Neural cell (in vitro differentiated cells): ENCODE measurements around the gene PRR5L. TPM values are rescaled to one million over a fixed set of nuclear protein-coding genes. Genes with fewer than 3 reads are reported as not detected.

Experiments used
- H2AFZ ChIP-seq: fragments of 200-600, 300-800 bp; sonication (generic), shearing (Covaris generic); 2 replicates; pipeline ENCODE4 v1.6.0; 2014; ENCODE audit warnings: low read depth, mild to moderate bottlenecking, antibody characterized with exemption, low read length, moderate library complexity
- H3F3A ChIP-seq: fragments of 200-600 bp; shearing (Covaris generic); 2 replicates; pipeline ENCODE4 v1.6.1; 2016; ENCODE audit warnings: mild to moderate bottlenecking, moderate library complexity, mixed read lengths, antibody characterized with exemption, low read length; ENCODE audit not compliant: insufficient read depth, poor library complexity, severe bottlenecking
- H3K27ac ChIP-seq: fragments of 200-600, 300-800 bp; sonication (generic), shearing (Covaris generic); 2 replicates; pipeline ENCODE4 v1.5.1; 2014; ENCODE audit warnings: mild to moderate bottlenecking, low read length, moderate library complexity
- H3K27me3 ChIP-seq: fragments of 300-800, 200-600 bp; sonication (generic), shearing (Covaris generic); 2 replicates; pipeline ENCODE4 v1.6.0; 2014; ENCODE audit warnings: mild to moderate bottlenecking, low read depth, low read length, moderate library complexity; ENCODE audit not compliant: insufficient read depth
- H3K36me3 ChIP-seq: fragments of 300-800, 200-600 bp; sonication (generic), shearing (Covaris generic); 2 replicates; pipeline ENCODE4 v1.5.1; 2014; ENCODE audit warnings: mild to moderate bottlenecking, antibody characterized with exemption, low read length, moderate library complexity; ENCODE audit not compliant: insufficient read depth
- H3K4me2 ChIP-seq: fragments of 300-800, 200-600 bp; sonication (generic), shearing (Covaris generic); 2 replicates; pipeline ENCODE4 v1.6.0; 2014; ENCODE audit warnings: mild to moderate bottlenecking, low read length
- H3K4me3 ChIP-seq: fragments of 300-800, 200-600 bp; sonication (generic), shearing (Covaris generic); 2 replicates; pipeline ENCODE4 v1.5.1; 2014; ENCODE audit warnings: mild to moderate bottlenecking, low read length, moderate library complexity
- H3K79me2 ChIP-seq: fragments of 200-600 bp; shearing (Covaris generic); replicated peaks from 2 replicates; pipeline ENCODE4 v1.6.0; 2014; ENCODE audit warnings: mild to moderate bottlenecking, low read length, moderate library complexity; ENCODE audit not compliant: insufficient read depth
- H3K9ac ChIP-seq: fragments of 300-800, 200-600 bp; sonication (generic), shearing (Covaris generic); 2 replicates; pipeline ENCODE4 v1.6.1; 2016; ENCODE audit warnings: mild to moderate bottlenecking, low read length, mixed read lengths
- H3K9me2 ChIP-seq: fragments of 200-600 bp; shearing (Covaris generic); 2 replicates; pipeline ENCODE4 v1.6.1; 2016; ENCODE audit warnings: mild to moderate bottlenecking, low read length, mixed read lengths; ENCODE audit not compliant: insufficient read depth
- H3K9me3 ChIP-seq: fragments of 200-600, 300-800 bp; sonication (generic), shearing (Covaris generic); 2 replicates; pipeline ENCODE4 v1.6.1; 2016; ENCODE audit warnings: mild to moderate bottlenecking, mixed run types, low read length, moderate library complexity, mixed read lengths
- H4K20me1 ChIP-seq: fragments of 200-600 bp; shearing (Covaris generic); 2 replicates; pipeline ENCODE4 v1.6.1; 2016; ENCODE audit warnings: mild to moderate bottlenecking, mixed run types; ENCODE audit not compliant: insufficient read depth
- CTCF ChIP-seq: fragments of 450-650 bp; IDR thresholded peaks from 2 replicates; pipeline ENCODE4 v1.5.1; 2014; ENCODE audit warnings: antibody characterized with exemption, mild to moderate bottlenecking, moderate library complexity; ENCODE audit not compliant: poor library complexity, severe bottlenecking
- EZH2 ChIP-seq: fragments of 200-600, 300-800 bp; shearing (Covaris generic), sonication (generic); IDR thresholded peaks from 2 replicates; pipeline ENCODE4 v1.6.1; 2014; ENCODE audit warnings: antibody characterized with exemption, low read length, borderline replicate concordance, mild to moderate bottlenecking; ENCODE audit not compliant: insufficient read depth, poor library complexity, severe bottlenecking
- MXI1 ChIP-seq: fragments of 450-650 bp; conservative IDR thresholded peaks from 2 replicates; pipeline ENCODE4 v1.6.1; 2014; ENCODE audit warnings: antibody characterized with exemption, mild to moderate bottlenecking; ENCODE audit not compliant: poor library complexity, severe bottlenecking
- RAD21 ChIP-seq: fragments of 450-650 bp; conservative IDR thresholded peaks from 2 replicates; pipeline ENCODE4 v1.6.1; 2014; ENCODE audit warnings: antibody characterized with exemption, mild to moderate bottlenecking, moderate library complexity
- REST ChIP-seq: IDR thresholded peaks from 2 replicates; pipeline ENCODE4 v1.6.1; 2012; ENCODE audit warnings: borderline replicate concordance
- SMC3 ChIP-seq: fragments of 450-650 bp; conservative IDR thresholded peaks from 2 replicates; pipeline ENCODE4 v1.6.1; 2014; ENCODE audit warnings: antibody characterized with exemption, mild to moderate bottlenecking, moderate library complexity; ENCODE audit not compliant: poor library complexity
- polyA plus RNA-seq: library from polyadenylated mRNA; depleted of rRNA; stranded (reverse); fragments of >200 nt; gene quantifications from 2 replicates; pipeline ENCODE4 v1.2.3, GENCODE V29; 2014

Gene PRR5L
- polyA plus RNA-seq, 1 donor from 2014 or later = 0.22 TPM

GRCh38 chr11:36304351-36304750, 8.3 kb downstream of the PRR5L start:
- H3K36me3 ChIP-seq = no peaks in the 10 kb centered on the region
- no peak overlapping the region for H2AFZ ChIP-seq
- no peaks in the 10 kb centered on the region for H3F3A ChIP-seq
- no peak overlapping the region for H3K4me2 ChIP-seq
- H3K4me3 ChIP-seq = no peak overlapping the region
- no peaks in the 10 kb centered on the region for H4K20me1 ChIP-seq
- H3K9ac ChIP-seq = no peak overlapping the region
- H3K79me2 ChIP-seq = no peaks in the 10 kb centered on the region
- no peaks in the 10 kb centered on the region for H3K27me3 ChIP-seq
- no peak for TF ChIP-seq EZH2
- no peak for TF ChIP-seq CTCF
- H3K9me2 ChIP-seq = no peaks in the 10 kb centered on the region
- no peak overlapping the region for H3K27ac ChIP-seq
- H3K9me3 ChIP-seq = no peaks in the 10 kb centered on the region

GRCh38 chr11:36305047-36305446, 9.0 kb downstream of the PRR5L start:
- H3K9me2 ChIP-seq = no peaks in the 10 kb centered on the region
- no peak overlapping the region for H3K4me2 ChIP-seq
- H3K27ac ChIP-seq = no peak overlapping the region
- no peaks in the 10 kb centered on the region for H3K79me2 ChIP-seq
- no peak overlapping the region for H3K9ac ChIP-seq
- no peaks in the 10 kb centered on the region for H3K36me3 ChIP-seq
- H3K27me3 ChIP-seq = no peaks in the 10 kb centered on the region
- no peaks in the 10 kb centered on the region for H4K20me1 ChIP-seq
- TF ChIP-seq EZH2 = no peak
- no peak for TF ChIP-seq RAD21
- TF ChIP-seq CTCF = no peak
- no peak for TF ChIP-seq REST
- TF ChIP-seq MXI1 = no peak
- no peak overlapping the region for H3K4me3 ChIP-seq
- H2AFZ ChIP-seq = no peak overlapping the region
- H3K9me3 ChIP-seq = no peaks in the 10 kb centered on the region
- no peaks in the 10 kb centered on the region for H3F3A ChIP-seq

- no peak overlapping the region for H3K27ac ChIP-seq
- no peak overlapping the region for H3K4me3 ChIP-seq
- no peak overlapping the region for H3K4me2 ChIP-seq
- no peaks in the 10 kb centered on the region for H3K9me2 ChIP-seq
- no peaks in the 10 kb centered on the region for H3K36me3 ChIP-seq
- no peaks in the 10 kb centered on the region for H3F3A ChIP-seq
- TF ChIP-seq REST = no peak
- peak; percentile 45 for TF ChIP-seq SMC3
- TF ChIP-seq RAD21 = peak; percentile 38
- peak; percentile 45 for TF ChIP-seq CTCF
- no peaks in the 10 kb centered on the region for H4K20me1 ChIP-seq
- no peaks in the 10 kb centered on the region for H3K79me2 ChIP-seq
- no peak overlapping the region for H2AFZ ChIP-seq
- no peaks in the 10 kb centered on the region for H3K9me3 ChIP-seq
- H3K9ac ChIP-seq = no peak overlapping the region
- no peaks in the 10 kb centered on the region for H3K27me3 ChIP-seq
Observed at GRCh38 chr11:36306888-36307287, 10.8 kb downstream of the PRR5L start.
